ENCODE results near the gene MPRIP. TPM values are rescaled to one million over a fixed set of nuclear protein-coding genes. Genes with fewer than 3 reads are reported as not detected.

Gene MPRIP
- total RNA-seq, 1 experiment from 2014 or later: 258 TPM

GRCh38 chr17:17127730-17128291 is 85.6 kb downstream of the MPRIP start:
- no peaks in the 10 kb centered on the region for H3K4me1 ChIP-seq (ENCODE audit: control insufficient read depth in 1 of 2, insufficient read depth in 2 of 2, low read length in 2 of 2)
- H2AFZ ChIP-seq (ENCODE audit: low read depth, low read length, poor library complexity, severe bottlenecking): no peak overlapping the region
- no peaks in the 10 kb centered on the region for H3K27me3 ChIP-seq (ENCODE audit: insufficient read depth, low read length)
- no peak overlapping the region for H3K4me2 ChIP-seq (ENCODE audit: low read length)
- ATAC-seq (no peak), DNase-seq (ENCODE audit: low read depth, low spot score) (no peak)
- POLR2A ChIA-PET: no interaction called here
- intact Hi-C loops (cut with micrococcal nuclease): no loop called here
- BruUV-seq (replicated peaks): no TSS peak
- H4K20me1 ChIP-seq (ENCODE audit: insufficient read depth): no peaks in the 10 kb centered on the region
- H3K9ac ChIP-seq (ENCODE audit: low read length): no peak overlapping the region
- no peaks in the 10 kb centered on the region for H3K9me2 ChIP-seq (ENCODE audit: insufficient read depth)
- H3K36me3 ChIP-seq (ENCODE audit: control insufficient read depth in 1 of 2, insufficient read depth in 2 of 2, low read length in 2 of 2): peaks cover 9 to 14% of the 10 kb centered on the region in 2 experiments
- TF ChIP-seq SP1 (IDR thresholded peaks at IDR 0.05; ENCODE audit: low read depth) (no peak), MAX (IDR thresholded peaks at IDR 0.05) (no peak), TCF7L2 (IDR thresholded peaks at IDR 0.05; ENCODE audit: borderline replicate concordance, extremely low read depth, insufficient read depth, insufficient read length) (no peak), ZNF274 (IDR thresholded peaks at IDR 0.05; ENCODE audit: low read depth, low read length) (no peak), ZFX (IDR thresholded peaks at IDR 0.05) (no peak)
- peaks cover 39% of the 10 kb centered on the region for H3K79me2 ChIP-seq (ENCODE audit: insufficient read depth, low read length)
- H3K27ac ChIP-seq (ENCODE audit: low read depth, low read length): no peak overlapping the region
- no peak overlapping the region for H3K4me3 ChIP-seq (replicated peaks in 1 of 2; ENCODE audit: low read depth in 1 of 2, low read length in 2 of 2)
- RAD21 ChIA-PET (ENCODE audit: low non-redundant PET in 1 of 2, low total read pairs in 2 of 2, uncharacterized antibody in 2 of 2, unreplicated experiment in 2 of 2): no interaction called here
- H3K9me3 ChIP-seq (ENCODE audit: control insufficient read depth in 1 of 2, insufficient read depth in 1 of 2, low read depth in 1 of 2, low read length in 2 of 2): no peaks in the 10 kb centered on the region
- CTCF ChIA-PET: no interaction called here

- H3K9ac ChIP-seq (ENCODE audit: low read length): no peak overlapping the region
- H3K4me3 ChIP-seq (replicated peaks in 1 of 2; ENCODE audit: low read depth in 1 of 2, low read length in 2 of 2): no peak overlapping the region
- no peak for TF ChIP-seq TCF7L2 (IDR thresholded peaks at IDR 0.05; ENCODE audit: borderline replicate concordance, extremely low read depth, insufficient read depth, insufficient read length)
- TF ChIP-seq ATF3 (IDR thresholded peaks at IDR 0.05): no peak
- TF ChIP-seq SRF (IDR thresholded peaks at IDR 0.05; ENCODE audit: low read depth): no peak
- TF ChIP-seq JUND (IDR thresholded peaks at IDR 0.05): no peak
- no peak for TF ChIP-seq CBX3 (IDR thresholded peaks at IDR 0.05; ENCODE audit: low read depth)
- no peak for TF ChIP-seq EZH2phosphoT487 (IDR thresholded peaks at IDR 0.05; ENCODE audit: borderline replicate concordance)
- no peak for TF ChIP-seq ZNF274 (IDR thresholded peaks at IDR 0.05; ENCODE audit: low read depth, low read length)
- TF ChIP-seq MAX (IDR thresholded peaks at IDR 0.05): no peak
- no peak for TF ChIP-seq RAD21 (IDR thresholded peaks at IDR 0.05; ENCODE audit: low read depth)
- TF ChIP-seq REST (IDR thresholded peaks at IDR 0.05; ENCODE audit: low read depth): no peak
- no peak for TF ChIP-seq SP1 (IDR thresholded peaks at IDR 0.05; ENCODE audit: low read depth)
- TF ChIP-seq EZH2 (IDR thresholded peaks at IDR 0.05): no peak
- TF ChIP-seq POLR2A (IDR thresholded peaks at IDR 0.05; ENCODE audit: borderline replicate concordance, extremely low read depth, insufficient read depth, insufficient read length): no peak
- TF ChIP-seq POLR2AphosphoS5 (IDR thresholded peaks at IDR 0.05; ENCODE audit: low read depth, low read length): no peak
- TF ChIP-seq CEBPB (IDR thresholded peaks at IDR 0.05; ENCODE audit: low read depth): no peak
- no TSS peak for BruUV-seq (replicated peaks)
- H3K27me3 ChIP-seq (ENCODE audit: insufficient read depth, low read length): no peaks in the 10 kb centered on the region
- no peaks in the 10 kb centered on the region for H3K4me1 ChIP-seq (ENCODE audit: control insufficient read depth in 1 of 2, insufficient read depth in 2 of 2, low read length in 2 of 2)
- H3K9me2 ChIP-seq (ENCODE audit: insufficient read depth): no peaks in the 10 kb centered on the region
- H3K79me2 ChIP-seq (ENCODE audit: insufficient read depth, low read length): peaks cover 33% of the 10 kb centered on the region
- H4K20me1 ChIP-seq (ENCODE audit: insufficient read depth): no peaks in the 10 kb centered on the region
- no peak for DNase-seq (ENCODE audit: low read depth, low spot score)
- no peak overlapping the region for H3K4me2 ChIP-seq (ENCODE audit: low read length)
- no peak for ATAC-seq
- peaks cover 9 to 19% of the 10 kb centered on the region in 2 experiments for H3K36me3 ChIP-seq (ENCODE audit: control insufficient read depth in 1 of 2, insufficient read depth in 2 of 2, low read length in 2 of 2)
- ChIA-PET RAD21 (ENCODE audit: low non-redundant PET in 1 of 2, low total read pairs in 2 of 2, uncharacterized antibody in 2 of 2, unreplicated experiment in 2 of 2) (no interaction called here), POLR2A (no interaction called here), CTCF (no interaction called here)
- no peak overlapping the region for H2AFZ ChIP-seq (ENCODE audit: low read depth, low read length, poor library complexity, severe bottlenecking)
- H3K9me3 ChIP-seq (ENCODE audit: control insufficient read depth in 1 of 2, insufficient read depth in 1 of 2, low read depth in 1 of 2, low read length in 2 of 2): no peaks in the 10 kb centered on the region
- intact Hi-C loops (cut with micrococcal nuclease): no loop called here
- no peak overlapping the region for H3K27ac ChIP-seq (ENCODE audit: low read depth, low read length)
Measured at GRCh38 chr17:17128476-17129075, 86.3 kb downstream of the MPRIP start.
